Ishikawa (cell line): Measurements from ENCODE around the gene RCOR1.

ENCODE experiments used
- CEBPB ChIP-seq: IDR thresholded peaks from 2 replicates; pipeline ENCODE4 v1.6.1; 2012
- CREB1 ChIP-seq: IDR thresholded peaks from 2 replicates; pipeline ENCODE4 v1.6.1; 2012; ENCODE audit warnings: low read depth
- EGR1 ChIP-seq: IDR thresholded peaks from 2 replicates; pipeline ENCODE4 v1.6.1; 2012
- EP300 ChIP-seq: IDR thresholded peaks from 2 replicates; pipeline ENCODE4 v1.6.1; 2012; ENCODE audit warnings: borderline replicate concordance
- FOXM1 ChIP-seq: IDR thresholded peaks from 2 replicates; pipeline ENCODE4 v1.6.1; 2012; ENCODE audit warnings: low read depth, borderline replicate concordance
- NFIC ChIP-seq: IDR thresholded peaks from 2 replicates; pipeline ENCODE4 v1.6.1; 2012
- RAD21 ChIP-seq: IDR thresholded peaks from 2 replicates; pipeline ENCODE4 v1.6.1; 2012; ENCODE audit warnings: low read depth
- REST ChIP-seq: IDR thresholded peaks from 2 replicates; pipeline ENCODE4 v1.6.1; 2012; ENCODE audit warnings: low read depth, mild to moderate bottlenecking
- TAF1 ChIP-seq: IDR thresholded peaks from 2 replicates; pipeline ENCODE4 v1.6.1; 2012; ENCODE audit warnings: low read depth, mild to moderate bottlenecking
- TCF12 ChIP-seq: IDR thresholded peaks from 2 replicates; pipeline ENCODE4 v1.6.1; 2012; ENCODE audit warnings: low read depth
- TEAD4 ChIP-seq: IDR thresholded peaks from 2 replicates; pipeline ENCODE4 v1.6.1; 2012
- YY1 ChIP-seq: IDR thresholded peaks from 2 replicates; pipeline ENCODE4 v1.6.1; 2012; ENCODE audit warnings: low read depth
- ZBTB7A ChIP-seq: IDR thresholded peaks from 2 replicates; pipeline ENCODE4 v1.6.1; 2012; ENCODE audit warnings: low read depth
- TF ChIP-seq, protein P1 (sequence below): IDR thresholded peaks from 2 replicates; pipeline ENCODE4 v1.6.1; 2012
- TF ChIP-seq, protein P2 (sequence below): IDR thresholded peaks from 2 replicates; pipeline ENCODE4 v1.6.1; 2012

Gene RCOR1

DNA sequence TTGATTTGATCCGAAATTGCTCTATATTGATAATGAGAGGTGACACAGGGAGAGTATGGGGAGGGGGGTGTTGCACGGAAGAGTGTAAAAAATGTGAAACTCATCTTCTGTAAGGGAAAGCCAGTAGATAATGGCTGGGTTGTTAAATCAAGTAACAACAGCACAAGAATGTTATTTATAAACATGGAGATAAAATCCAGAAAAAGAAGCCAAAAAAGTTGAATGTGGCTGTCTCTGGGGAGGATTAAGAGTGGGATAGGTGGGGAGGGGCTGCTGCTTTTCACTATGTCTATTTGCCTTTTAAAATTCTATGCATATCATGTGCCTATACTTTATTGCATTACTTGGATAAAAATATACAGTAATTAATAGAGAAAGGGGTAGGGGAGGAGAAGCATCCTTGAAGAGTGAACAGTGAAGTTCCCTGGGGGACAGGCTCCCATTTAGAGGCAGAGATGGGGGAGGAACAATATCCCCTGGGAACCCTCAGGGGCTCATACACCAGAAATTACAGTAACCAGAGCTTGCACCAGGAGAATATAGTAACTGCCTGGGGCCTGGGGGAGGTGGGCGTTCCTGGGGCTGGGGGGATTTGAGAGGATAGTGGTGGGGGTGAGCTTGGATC, 43.7 kb upstream of the RCOR1 start:
- TF ChIP-seq NFIC: no peak
- no peak for TF ChIP-seq YY1
- TF ChIP-seq TEAD4: no peak
- TF ChIP-seq EGR1: no peak
- TF ChIP-seq RAD21: no peak
- no peak for TF ChIP-seq ZBTB7A
- no peak for TF ChIP-seq TCF12
- TF ChIP-seq, protein P1, sequence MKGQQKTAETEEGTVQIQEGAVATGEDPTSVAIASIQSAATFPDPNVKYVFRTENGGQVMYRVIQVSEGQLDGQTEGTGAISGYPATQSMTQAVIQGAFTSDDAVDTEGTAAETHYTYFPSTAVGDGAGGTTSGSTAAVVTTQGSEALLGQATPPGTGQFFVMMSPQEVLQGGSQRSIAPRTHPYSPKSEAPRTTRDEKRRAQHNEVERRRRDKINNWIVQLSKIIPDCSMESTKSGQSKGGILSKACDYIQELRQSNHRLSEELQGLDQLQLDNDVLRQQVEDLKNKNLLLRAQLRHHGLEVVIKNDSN: no peak
- no peak for TF ChIP-seq CREB1

GRCh38 chr14:102551995-102552705, 40.3 kb upstream of the RCOR1 start:
- TF ChIP-seq EGR1: 0 out of 2 replicates have a peak, but pooled peaks have one; percentile 54
- no peak for TF ChIP-seq YY1

DNA sequence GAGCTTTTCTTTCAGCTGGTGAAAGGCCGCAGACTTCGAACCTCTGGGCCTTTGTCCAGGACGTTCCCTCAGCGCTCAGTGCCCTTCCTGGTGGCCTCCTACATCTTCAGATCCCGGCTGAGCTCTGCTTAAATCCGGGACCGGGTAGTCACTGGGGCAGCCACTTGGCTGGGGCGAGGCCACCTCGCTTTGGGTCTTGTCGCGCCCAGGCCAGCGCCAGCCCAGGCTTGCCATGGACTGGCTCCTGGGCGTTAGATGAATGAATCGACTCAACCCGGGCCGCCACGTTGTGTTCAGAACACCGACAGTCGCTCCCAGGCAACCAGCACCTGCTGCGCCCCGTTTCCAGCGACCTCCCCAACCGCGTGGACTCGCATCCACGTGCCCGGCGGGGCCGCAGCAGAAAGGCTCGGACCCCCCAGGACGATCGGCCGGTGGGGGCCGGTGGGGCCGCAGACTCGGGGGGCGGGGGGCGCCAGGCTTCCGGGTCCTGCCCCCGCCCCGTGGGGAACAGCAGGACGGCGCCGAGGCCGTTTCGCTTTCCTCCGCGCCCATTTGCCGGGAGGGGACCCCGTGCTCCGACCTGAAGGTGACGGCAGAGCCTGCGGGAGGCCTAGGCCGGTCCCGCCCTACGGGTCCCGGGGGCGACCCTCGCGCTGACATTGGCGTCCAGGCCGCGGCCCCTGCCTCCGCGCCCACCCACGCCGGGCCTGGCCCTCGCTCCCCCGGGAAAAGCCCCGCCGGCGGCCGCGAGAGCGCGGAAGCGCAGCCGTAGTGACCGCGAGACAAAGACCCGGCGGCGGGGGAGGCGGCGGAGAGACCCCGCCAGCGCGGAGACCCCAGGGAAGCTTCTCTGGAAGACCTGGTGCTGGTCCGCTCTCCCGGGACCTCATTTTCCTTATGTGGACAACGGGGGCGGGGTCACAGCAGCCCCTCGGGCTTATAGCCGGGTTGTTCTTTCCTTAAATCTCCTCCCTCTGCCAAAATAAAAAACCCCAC, 37.3 kb upstream of the RCOR1 start:
- TF ChIP-seq EP300: no peak
- no peak for TF ChIP-seq YY1
- no peak for TF ChIP-seq EGR1
- TF ChIP-seq ZBTB7A: no peak
- no peak for TF ChIP-seq TAF1
- TF ChIP-seq, protein P2, sequence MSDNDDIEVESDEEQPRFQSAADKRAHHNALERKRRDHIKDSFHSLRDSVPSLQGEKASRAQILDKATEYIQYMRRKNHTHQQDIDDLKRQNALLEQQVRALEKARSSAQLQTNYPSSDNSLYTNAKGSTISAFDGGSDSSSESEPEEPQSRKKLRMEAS: no peak
- TF ChIP-seq CREB1: no peak
- TF ChIP-seq, protein P1: no peak
- TF ChIP-seq NFIC: no peak
- no peak for TF ChIP-seq FOXM1
- TF ChIP-seq CEBPB: no peak
- no peak for TF ChIP-seq RAD21
- TF ChIP-seq REST: no peak
- TF ChIP-seq TCF12: no peak

GRCh38 chr14:102556098-102556677, 36.3 kb upstream of the RCOR1 start:
- TF ChIP-seq EP300: no peak
- no peak for TF ChIP-seq TCF12
- TF ChIP-seq NFIC: no peak
- TF ChIP-seq, protein P2: no peak
- no peak for TF ChIP-seq CREB1
- no peak for TF ChIP-seq YY1
- TF ChIP-seq EGR1: no peak
- no peak for TF ChIP-seq CEBPB
- no peak for TF ChIP-seq ZBTB7A
- no peak for TF ChIP-seq REST
- no peak for TF ChIP-seq RAD21
- TF ChIP-seq TEAD4: no peak
- no peak for TF ChIP-seq TAF1
- TF ChIP-seq FOXM1: no peak
- TF ChIP-seq, protein P1: no peak
